ENCODE measurements around the gene METTL8.

METTL8 gene

GRCh38 chr2:171391532-171391931 lies 42.3 kb downstream of the METTL8 start:
- no peak overlapping the region for H3K4me3 ChIP-seq (ENCODE audit: insufficient read depth, low read length, poor library complexity, severe bottlenecking)
- no peak for TF ChIP-seq EZH2phosphoT487 (conservative IDR thresholded peaks at IDR 0.05; ENCODE audit: low read length)
- TF ChIP-seq CTCF (IDR thresholded peaks at IDR 0.05; ENCODE audit: insufficient read depth, low read length, poor library complexity, severe bottlenecking): no peak
- no peak overlapping the region for H3K4me2 ChIP-seq (ENCODE audit: low read depth, low read length, poor library complexity, severe bottlenecking)
- no peak overlapping the region for H3K9ac ChIP-seq (ENCODE audit: low read length)
- no peaks in the 10 kb centered on the region for H3K9me2 ChIP-seq (replicated peaks; ENCODE audit: insufficient read depth, low read length)
- H3K27me3 ChIP-seq (ENCODE audit: low read length): no peaks in the 10 kb centered on the region
- no peaks in the 10 kb centered on the region for H4K20me1 ChIP-seq (ENCODE audit: low read depth, low read length)
- no peaks in the 10 kb centered on the region; the same call in 1 of the 2 replicates for H3K36me3 ChIP-seq (ENCODE audit: low read length)
- H3K9me3 ChIP-seq (ENCODE audit: insufficient read depth, low read length): no peaks in the 10 kb centered on the region
- peaks cover 6% of the 10 kb centered on the region for H3K79me2 ChIP-seq (ENCODE audit: insufficient read depth, low read length)
- H2AFZ ChIP-seq (ENCODE audit: low read depth, low read length, severe bottlenecking): no peak overlapping the region
- H3F3A ChIP-seq (ENCODE audit: insufficient read depth): peaks cover 31% of the 10 kb centered on the region
- H3K27ac ChIP-seq (ENCODE audit: low read depth, low read length): no peak overlapping the region; the same call in 1 of the 2 replicates

- no peaks in the 10 kb centered on the region for H3K9me3 ChIP-seq (ENCODE audit: insufficient read depth, low read length)
- no peaks in the 10 kb centered on the region for H3K9me2 ChIP-seq (replicated peaks; ENCODE audit: insufficient read depth, low read length)
- no peaks in the 10 kb centered on the region for H4K20me1 ChIP-seq (ENCODE audit: low read depth, low read length)
- H3K27me3 ChIP-seq (ENCODE audit: low read length): no peaks in the 10 kb centered on the region
- TF ChIP-seq CTCF (IDR thresholded peaks at IDR 0.05; ENCODE audit: insufficient read depth, low read length, poor library complexity, severe bottlenecking) (no peak), EZH2phosphoT487 (conservative IDR thresholded peaks at IDR 0.05; ENCODE audit: low read length) (no peak)
- H3K4me2 ChIP-seq (ENCODE audit: low read depth, low read length, poor library complexity, severe bottlenecking): no peak overlapping the region
- H3F3A ChIP-seq (ENCODE audit: insufficient read depth): peaks cover 31% of the 10 kb centered on the region
- no peak overlapping the region for H3K9ac ChIP-seq (ENCODE audit: low read length)
- H3K27ac ChIP-seq (ENCODE audit: low read depth, low read length): peak overlapping the region; percentile 40; the same call in 1 of the 2 replicates
- H3K36me3 ChIP-seq (ENCODE audit: low read length): no peaks in the 10 kb centered on the region
- no peak overlapping the region for H3K4me3 ChIP-seq (ENCODE audit: insufficient read depth, low read length, poor library complexity, severe bottlenecking)
- peaks cover 11% of the 10 kb centered on the region for H3K79me2 ChIP-seq (ENCODE audit: insufficient read depth, low read length)
- no peak overlapping the region for H2AFZ ChIP-seq (ENCODE audit: low read depth, low read length, severe bottlenecking)
Measured at GRCh38 chr2:171390941-171391516, 42.8 kb downstream of the METTL8 start.

GRCh38 chr2:171389780-171390179 lies 44.0 kb downstream of the METTL8 start:
- TF ChIP-seq CTCF (IDR thresholded peaks at IDR 0.05; ENCODE audit: insufficient read depth, low read length, poor library complexity, severe bottlenecking): no peak
- no peak for TF ChIP-seq EZH2phosphoT487 (conservative IDR thresholded peaks at IDR 0.05; ENCODE audit: low read length)
- H3F3A ChIP-seq (ENCODE audit: insufficient read depth): peaks cover 36% of the 10 kb centered on the region
- H3K36me3 ChIP-seq (ENCODE audit: low read length): no peaks in the 10 kb centered on the region
- peak overlapping the region; percentile 85 for H3K27ac ChIP-seq (ENCODE audit: low read depth, low read length)
- no peak overlapping the region for H2AFZ ChIP-seq (ENCODE audit: low read depth, low read length, severe bottlenecking)
- H3K4me2 ChIP-seq (ENCODE audit: low read depth, low read length, poor library complexity, severe bottlenecking): peak overlapping the region; percentile 78
- peak overlapping the region; percentile 3; the same call in 1 of the 2 replicates for H3K9ac ChIP-seq (ENCODE audit: low read length)
- H3K79me2 ChIP-seq (ENCODE audit: insufficient read depth, low read length): peaks cover 19% of the 10 kb centered on the region
- no peaks in the 10 kb centered on the region for H3K9me2 ChIP-seq (replicated peaks; ENCODE audit: insufficient read depth, low read length)
- no peak overlapping the region for H3K4me3 ChIP-seq (ENCODE audit: insufficient read depth, low read length, poor library complexity, severe bottlenecking)
- H3K27me3 ChIP-seq (ENCODE audit: low read length): no peaks in the 10 kb centered on the region
- H4K20me1 ChIP-seq (ENCODE audit: low read depth, low read length): no peaks in the 10 kb centered on the region
- no peaks in the 10 kb centered on the region for H3K9me3 ChIP-seq (ENCODE audit: insufficient read depth, low read length)
